DND-41 (cell line): Measurements from ENCODE around the gene BUD13.

ENCODE experiments used
- EZH2 ChIP-seq: IDR thresholded peaks from 3 replicates; pipeline ENCODE4 v1.6.1; 2012; ENCODE audit warnings: borderline replicate concordance, low read depth, mild to moderate bottlenecking, moderate library complexity, low read length, inconsistent platforms; ENCODE audit not compliant: severe bottlenecking
- TF ChIP-seq, protein P1 (sequence below): IDR thresholded peaks from 2 replicates; pipeline ENCODE4 v1.5.1; 2012; ENCODE audit warnings: borderline replicate concordance, low read length, moderate library complexity, mild to moderate bottlenecking; ENCODE audit not compliant: poor library complexity, severe bottlenecking; ENCODE audit errors: extremely low read depth

DNA sequence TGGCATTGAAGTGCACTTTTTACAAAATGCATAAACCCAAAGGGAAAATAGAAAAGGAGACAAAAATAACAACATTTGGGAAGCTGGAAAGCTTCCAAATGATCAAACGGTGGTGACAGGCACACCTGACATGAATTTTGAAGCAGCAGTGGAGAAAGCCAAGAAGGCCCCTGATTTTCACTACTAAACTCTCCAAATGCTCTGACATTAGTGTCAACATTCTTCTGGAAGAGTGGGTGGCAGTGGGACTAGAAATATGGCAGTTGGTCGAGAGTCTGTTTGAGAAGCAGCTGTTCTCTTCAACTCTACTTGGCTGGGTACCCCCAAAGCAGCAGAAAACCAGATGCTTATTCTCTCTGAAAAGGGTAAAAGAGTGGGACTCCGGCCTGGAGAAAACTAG, 31.2 kb upstream of the BUD13 start:
- TF ChIP-seq, protein P1, sequence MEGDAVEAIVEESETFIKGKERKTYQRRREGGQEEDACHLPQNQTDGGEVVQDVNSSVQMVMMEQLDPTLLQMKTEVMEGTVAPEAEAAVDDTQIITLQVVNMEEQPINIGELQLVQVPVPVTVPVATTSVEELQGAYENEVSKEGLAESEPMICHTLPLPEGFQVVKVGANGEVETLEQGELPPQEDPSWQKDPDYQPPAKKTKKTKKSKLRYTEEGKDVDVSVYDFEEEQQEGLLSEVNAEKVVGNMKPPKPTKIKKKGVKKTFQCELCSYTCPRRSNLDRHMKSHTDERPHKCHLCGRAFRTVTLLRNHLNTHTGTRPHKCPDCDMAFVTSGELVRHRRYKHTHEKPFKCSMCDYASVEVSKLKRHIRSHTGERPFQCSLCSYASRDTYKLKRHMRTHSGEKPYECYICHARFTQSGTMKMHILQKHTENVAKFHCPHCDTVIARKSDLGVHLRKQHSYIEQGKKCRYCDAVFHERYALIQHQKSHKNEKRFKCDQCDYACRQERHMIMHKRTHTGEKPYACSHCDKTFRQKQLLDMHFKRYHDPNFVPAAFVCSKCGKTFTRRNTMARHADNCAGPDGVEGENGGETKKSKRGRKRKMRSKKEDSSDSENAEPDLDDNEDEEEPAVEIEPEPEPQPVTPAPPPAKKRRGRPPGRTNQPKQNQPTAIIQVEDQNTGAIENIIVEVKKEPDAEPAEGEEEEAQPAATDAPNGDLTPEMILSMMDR, result no peak
- TF ChIP-seq EZH2, result no peak
